GM21447 (cell line): ENCODE measurements around the gene SFXN1.
"Not testable (repeated sequence)": the region's sequence is repeated elsewhere in the genome, so short reads cannot be mapped to it uniquely, and the experiment has no call there.

Experiments
- ATAC-seq: cut with Tn5 transposase; IDR thresholded peaks from one replicate; pipeline ENCODE4 v1.9.1; 2021; ENCODE audit not compliant: unreplicated experiment

The SFXN1 gene

DNA sequence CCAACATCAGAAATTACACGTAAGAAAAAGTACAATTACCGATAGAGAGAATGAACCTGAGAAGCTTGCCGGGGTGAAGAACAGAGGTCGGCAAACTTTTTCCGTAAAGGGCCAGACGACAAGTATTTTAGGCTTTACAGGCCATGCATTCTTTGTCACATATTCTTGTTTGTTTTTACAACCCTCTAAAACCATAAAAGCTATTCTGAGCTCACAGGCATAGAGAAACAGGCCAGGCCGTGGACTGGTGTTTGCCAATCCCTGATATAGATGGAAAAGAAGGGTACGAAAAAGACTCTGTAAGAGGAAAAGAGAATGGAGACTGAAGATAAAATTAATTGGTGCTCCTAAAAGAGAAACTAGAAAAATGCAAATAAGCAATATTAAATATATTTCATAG lies 15.4 kb downstream of the SFXN1 start:
- no peak for ATAC-seq

GRCh38 chr5:175494264-175495183 lies 16.2 kb downstream of the SFXN1 start:
- ATAC-seq: no peak

GRCh38 chr5:175501759-175502158 lies 23.4 kb downstream of the SFXN1 start:
- ATAC-seq: no peak

DNA sequence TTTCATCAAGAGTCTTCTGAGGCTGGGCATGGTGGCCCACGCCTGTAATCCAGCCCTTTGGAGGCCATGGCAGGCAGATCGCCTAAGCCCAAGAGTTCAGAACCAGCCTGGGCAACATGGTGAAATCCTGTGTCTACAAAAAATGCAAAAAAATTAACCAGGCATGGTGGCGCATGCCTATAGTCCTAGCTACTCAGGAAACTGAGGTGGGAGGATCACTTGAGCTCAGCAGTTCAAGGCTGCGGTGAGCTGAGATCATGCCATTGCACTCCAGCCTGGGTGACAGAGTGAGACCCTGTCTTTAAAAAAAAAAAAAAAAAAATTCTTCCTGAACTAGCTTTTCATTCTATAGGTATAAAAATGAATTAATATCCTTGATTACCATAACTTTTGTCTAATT lies 29.3 kb downstream of the SFXN1 start:
- not testable (repeated sequence) for ATAC-seq

GRCh38 chr5:175508896-175509295 lies 30.5 kb downstream of the SFXN1 start:
- no peak for ATAC-seq

- no peak for ATAC-seq
Observed at GRCh38 chr5:175513297-175513696, 34.9 kb downstream of the SFXN1 start.

DNA sequence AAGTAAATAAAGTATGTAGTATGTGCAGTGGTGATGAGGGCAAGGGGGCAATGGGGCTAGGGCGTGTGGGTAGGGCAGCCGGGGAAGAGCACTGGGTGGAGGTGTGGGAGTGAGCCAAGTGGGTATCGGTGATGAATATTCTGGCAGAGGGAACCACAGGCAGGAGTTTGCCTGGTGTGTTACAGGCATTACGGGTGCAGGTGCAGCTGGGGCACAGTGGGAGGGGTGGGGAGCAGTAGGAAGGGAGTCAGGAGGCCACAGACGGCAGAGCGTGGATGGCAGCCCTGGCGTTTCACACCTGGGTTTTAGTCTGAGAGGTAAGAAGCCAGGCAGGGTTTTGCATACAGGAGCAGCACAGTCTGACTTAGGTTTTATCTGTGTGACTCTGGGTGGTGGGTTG lies 35.4 kb downstream of the SFXN1 start:
- no peak for ATAC-seq

DNA sequence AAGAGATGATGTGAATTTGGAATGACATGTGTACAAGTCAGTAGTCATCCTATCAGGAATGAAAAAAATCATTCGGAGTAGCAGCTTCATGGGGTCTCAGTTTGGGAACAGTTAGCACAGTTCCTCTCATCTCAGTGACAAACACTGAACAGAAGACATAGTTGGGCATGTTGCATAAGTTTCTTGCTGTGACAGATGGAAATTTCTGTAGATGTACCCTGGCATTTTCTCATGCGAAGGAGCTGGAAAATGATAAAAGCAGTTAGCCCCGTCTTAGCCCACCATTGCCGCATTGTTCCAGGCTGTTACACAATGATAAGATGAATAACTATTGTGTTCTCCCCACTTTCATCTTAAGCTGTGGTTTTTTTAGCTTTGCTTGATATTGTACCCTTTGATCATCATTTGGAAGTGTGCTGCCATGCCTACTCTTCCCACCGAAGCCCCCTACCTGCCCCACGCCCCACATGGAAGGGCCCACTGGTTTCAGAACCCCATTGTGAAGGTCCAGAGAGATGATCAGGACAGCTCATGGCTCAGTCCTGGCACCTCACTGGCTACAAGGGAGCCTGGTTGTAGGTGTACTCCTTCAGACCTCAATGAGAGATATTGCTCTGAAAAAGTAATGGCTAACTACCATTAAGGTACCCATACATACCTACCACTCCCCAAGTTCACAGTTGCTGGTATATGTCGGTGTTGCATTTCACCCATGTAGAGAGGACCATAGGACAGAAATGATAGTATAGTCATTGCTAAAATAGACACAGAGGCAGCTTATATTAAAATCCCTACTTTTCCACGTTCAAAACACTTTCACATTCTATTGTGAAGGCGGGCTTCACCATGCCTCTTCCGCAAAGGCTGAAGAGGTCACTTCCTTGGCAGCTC lies 38.8 kb downstream of the SFXN1 start:
- no peak for ATAC-seq

DNA sequence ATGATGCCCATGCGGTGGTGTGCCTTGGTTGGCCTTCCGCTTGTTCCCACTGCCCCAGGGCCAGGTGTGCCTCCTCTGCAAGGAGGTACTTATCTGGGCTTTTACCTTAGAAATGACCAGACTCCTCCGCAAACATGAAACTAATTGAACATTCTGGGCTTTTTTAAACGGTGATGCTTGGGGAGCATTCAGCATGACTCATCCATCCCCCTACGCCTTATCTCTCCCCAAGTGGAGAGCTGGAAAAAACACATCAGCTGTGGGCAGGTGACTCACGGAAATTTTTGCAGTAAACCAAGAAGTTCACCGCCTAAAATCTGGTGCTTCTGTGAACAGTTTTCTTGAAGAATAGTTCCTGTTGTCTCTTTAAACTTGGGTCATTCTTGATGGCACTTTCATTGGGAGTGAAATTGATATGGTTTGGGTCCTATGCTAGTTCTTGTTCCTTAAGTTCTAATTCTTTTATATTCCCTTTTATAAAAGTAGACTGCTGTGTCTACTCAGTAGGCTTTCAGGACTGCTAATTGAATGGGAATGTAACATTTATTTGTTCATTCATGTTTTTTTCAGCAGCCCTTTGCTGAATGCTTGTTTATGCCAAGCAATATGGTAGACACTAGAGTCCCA lies 39.6 kb downstream of the SFXN1 start:
- ATAC-seq: no peak

GRCh38 chr5:175519006-175519405 lies 40.6 kb downstream of the SFXN1 start:
- ATAC-seq: no peak

DNA sequence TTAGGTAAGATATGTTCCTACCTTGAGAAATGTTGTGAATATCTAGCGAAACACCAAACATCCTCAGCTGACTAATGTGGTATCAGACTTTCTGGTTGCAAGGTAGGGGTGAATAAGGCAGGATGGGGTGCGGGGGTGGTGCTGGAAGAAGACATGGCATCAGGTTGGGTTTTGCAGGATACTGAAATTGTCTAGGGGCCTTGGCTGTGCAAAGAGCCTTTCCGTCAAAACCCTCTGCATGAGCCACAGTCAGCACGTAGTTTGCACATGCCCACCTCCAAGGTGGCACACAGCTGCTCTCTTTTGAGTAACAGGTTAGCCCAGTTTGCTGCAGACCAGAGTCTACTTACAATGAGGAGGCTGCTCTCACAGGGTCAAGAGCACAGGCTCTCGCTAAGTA lies 42.0 kb downstream of the SFXN1 start:
- ATAC-seq: no peak

GRCh38 chr5:175520873-175521272 lies 42.5 kb downstream of the SFXN1 start:
- no peak for ATAC-seq

- ATAC-seq: no peak
Observed at GRCh38 chr5:175521313-175521833, 43.0 kb downstream of the SFXN1 start.

GRCh38 chr5:175523292-175523691 lies 44.9 kb downstream of the SFXN1 start:
- no peak for ATAC-seq

DNA sequence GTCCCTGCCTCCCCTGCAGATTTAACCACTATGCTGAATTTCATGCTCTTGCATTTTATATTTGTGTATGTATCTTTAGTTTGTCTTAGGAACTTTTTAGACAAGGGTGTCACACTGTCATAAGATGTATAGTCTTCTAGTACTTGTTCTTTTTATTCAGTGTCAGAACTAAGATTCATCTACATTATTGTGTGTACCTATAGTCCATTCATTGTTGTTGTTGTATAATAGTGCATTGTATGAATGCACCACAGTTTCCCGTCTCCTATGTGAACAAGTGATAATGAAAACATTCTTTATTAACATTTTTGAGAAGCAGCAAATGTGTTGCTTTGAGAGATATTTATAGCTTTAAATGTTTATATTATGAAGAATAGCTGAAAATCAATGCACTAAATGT lies 45.9 kb downstream of the SFXN1 start:
- no peak for ATAC-seq

DNA sequence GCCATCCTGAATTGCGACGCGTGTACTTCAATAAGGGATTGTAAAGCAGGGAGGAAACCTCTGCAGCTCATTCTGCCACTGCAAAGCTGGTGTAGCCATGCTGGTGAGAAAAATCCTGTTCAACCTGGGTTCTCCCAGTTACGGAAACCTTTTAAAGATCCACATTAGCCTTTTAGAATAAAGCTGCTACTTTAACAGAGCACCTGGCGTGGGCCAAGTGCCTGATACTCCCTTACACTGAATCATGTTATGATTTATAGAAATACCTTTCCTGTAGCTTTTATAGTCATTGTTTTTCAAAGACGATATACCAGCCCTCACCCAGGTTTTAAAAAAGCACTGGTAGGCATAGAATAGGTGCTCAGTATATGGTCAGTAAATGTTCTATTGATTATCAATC lies 48.3 kb downstream of the SFXN1 start:
- ATAC-seq: no peak

DNA sequence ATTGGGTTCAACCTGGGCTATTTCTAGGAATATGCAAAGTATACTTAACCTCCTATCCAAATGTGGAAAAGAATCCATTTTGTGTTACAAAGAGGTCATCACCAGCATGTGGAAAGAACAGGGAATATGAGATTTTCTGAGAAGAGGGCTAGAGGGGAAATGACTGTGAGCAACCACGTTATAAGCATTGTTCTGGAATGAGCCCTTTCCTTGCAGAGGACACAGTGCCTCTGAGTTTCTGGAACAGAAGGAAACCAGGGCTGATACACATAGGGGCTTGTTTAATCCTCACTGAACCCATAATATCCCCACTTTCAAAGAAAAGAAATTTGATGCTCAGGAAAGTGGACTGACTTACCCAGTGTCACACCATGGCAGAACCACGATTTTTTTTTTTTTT lies 53.0 kb downstream of the SFXN1 start:
- no peak for ATAC-seq

DNA sequence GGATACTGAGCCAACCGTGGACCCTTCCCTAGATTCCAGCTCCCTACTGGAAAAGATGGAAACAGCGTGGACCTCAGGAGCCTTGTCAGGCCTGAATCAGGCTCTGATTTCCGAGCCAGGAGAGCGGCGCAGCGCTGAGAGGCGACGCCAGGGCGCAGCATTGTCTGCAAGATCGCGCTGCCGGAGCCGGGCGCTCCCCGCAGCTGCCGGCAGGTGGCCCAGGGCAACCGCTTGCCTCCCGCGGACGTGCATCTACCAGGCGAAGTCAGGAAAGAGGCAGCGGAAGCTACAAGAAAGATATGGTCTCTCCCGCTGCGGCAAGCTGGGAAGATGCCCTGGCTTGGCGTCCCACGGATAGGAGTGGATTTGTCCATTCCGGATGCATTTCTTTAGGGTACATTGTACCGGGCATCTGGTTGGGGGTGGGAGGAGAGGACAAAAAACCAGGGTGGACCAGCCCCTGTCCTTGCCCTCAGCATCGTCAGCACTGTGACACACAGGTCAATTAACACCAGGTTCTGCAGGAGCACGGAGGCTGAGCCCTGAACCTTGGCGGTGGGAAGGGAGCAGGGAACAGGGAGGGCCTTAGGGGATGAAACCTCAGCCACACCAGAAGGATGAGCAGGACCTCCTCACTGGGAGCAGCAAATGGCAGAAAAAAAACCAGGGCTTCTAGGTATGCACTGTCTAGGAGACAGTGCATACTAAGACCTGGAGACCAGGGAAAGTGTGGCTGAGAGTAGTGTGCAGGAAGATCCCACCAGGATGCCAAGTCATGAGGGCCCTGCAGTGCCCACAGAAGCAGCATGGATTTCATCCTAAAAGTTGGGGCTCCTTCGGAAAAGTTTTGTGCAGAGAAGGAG lies 55.9 kb downstream of the SFXN1 start:
- ATAC-seq: peak; percentile 89

DNA sequence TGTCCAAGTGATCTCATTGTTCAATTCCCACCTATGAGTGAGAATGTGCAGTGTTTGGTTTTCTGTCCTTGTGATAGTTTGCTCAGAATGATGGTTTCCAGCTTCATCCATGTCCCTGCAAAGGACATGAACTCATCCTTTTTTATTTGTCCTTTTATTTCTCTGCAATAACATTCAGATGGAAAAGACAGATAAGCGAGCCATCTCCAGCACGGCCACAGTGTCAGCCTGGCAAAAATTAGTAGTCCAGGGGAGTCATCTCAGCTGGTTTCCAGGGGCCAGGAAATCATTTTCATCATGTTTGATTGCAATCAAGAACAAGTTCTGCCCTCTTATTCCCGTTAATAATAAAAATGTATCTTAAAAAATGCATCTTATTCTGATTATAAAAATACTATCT lies 57.0 kb downstream of the SFXN1 start:
- not testable (repeated sequence) for ATAC-seq

GRCh38 chr5:175535796-175536195 lies 57.4 kb downstream of the SFXN1 start:
- no peak for ATAC-seq
